Thyroid gland (tissue), 4 donors: ENCODE measurements around the gene IVD.

Experiments
- POLR2A ChIP-seq, 2 donors: fragments of 450-650 bp; IDR thresholded peaks; one replicate each; pipeline ENCODE4 v1.6.1; 2017; ENCODE audit warnings: antibody characterized with exemption in 2 of 2, mild to moderate bottlenecking in 2 of 2, moderate library complexity in 1 of 2
- TF ChIP-seq, protein P1 (sequence below), 6 experiments: fragments of 200-600 bp in 3 of 6; fragments of 450-650 bp in 3 of 6; sonication (generic) in 3 of 6; IDR thresholded peaks; one replicate each; pipeline ENCODE4 v1.5.1; 2016 to 2019; ENCODE audit warnings: antibody characterized with exemption in 6 of 6, mild to moderate bottlenecking in 2 of 6, inconsistent platforms in 1 of 6, moderate library complexity in 1 of 6

DNA sequence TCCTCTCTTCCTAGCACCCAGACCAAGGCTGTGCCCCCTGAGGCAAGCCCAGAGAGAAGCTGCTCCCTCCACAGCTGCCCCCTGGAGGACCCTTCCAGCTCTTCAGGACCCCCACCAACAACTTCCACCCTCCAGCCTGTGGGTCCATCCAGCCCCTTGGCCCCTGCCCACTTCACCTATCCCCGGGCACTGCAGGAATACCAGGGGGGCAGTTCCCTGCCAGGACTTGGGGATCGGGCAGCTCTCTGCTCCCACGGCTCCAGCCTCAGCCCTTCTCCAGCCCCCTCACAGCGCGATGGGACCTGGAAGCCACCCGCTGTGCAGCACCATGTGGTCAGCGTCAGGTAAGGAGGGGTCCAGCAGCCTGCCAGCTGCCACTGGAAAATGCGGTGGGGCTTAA lies 42.0 kb upstream of the IVD start:
- TF ChIP-seq, protein P1, sequence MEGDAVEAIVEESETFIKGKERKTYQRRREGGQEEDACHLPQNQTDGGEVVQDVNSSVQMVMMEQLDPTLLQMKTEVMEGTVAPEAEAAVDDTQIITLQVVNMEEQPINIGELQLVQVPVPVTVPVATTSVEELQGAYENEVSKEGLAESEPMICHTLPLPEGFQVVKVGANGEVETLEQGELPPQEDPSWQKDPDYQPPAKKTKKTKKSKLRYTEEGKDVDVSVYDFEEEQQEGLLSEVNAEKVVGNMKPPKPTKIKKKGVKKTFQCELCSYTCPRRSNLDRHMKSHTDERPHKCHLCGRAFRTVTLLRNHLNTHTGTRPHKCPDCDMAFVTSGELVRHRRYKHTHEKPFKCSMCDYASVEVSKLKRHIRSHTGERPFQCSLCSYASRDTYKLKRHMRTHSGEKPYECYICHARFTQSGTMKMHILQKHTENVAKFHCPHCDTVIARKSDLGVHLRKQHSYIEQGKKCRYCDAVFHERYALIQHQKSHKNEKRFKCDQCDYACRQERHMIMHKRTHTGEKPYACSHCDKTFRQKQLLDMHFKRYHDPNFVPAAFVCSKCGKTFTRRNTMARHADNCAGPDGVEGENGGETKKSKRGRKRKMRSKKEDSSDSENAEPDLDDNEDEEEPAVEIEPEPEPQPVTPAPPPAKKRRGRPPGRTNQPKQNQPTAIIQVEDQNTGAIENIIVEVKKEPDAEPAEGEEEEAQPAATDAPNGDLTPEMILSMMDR (IDR thresholded peaks at IDR 0.05): no peak
- no peak for TF ChIP-seq POLR2A (IDR thresholded peaks at IDR 0.05)
